ENCODE measurements around the gene NUDT5.

DNA sequence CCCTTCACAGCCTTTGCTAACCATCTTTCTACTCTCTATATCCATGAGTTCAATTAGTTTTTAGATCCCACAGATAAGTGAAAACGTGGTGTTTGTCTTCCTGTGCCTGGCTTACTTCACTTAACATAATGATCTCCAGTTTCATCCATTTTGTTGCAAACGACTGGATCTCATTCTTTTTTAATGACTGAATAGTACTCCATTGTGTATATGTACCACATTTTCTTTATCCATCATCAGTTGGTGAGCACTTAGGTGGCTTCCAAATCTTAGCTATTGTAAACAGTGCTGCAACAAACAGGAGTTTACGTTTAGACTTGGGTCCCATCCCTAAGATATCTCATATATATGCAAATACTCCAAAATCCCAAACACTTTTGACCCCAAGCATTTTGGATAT lies 9.4 kb upstream of the NUDT5 start:
- TF ChIP-seq, protein P1, sequence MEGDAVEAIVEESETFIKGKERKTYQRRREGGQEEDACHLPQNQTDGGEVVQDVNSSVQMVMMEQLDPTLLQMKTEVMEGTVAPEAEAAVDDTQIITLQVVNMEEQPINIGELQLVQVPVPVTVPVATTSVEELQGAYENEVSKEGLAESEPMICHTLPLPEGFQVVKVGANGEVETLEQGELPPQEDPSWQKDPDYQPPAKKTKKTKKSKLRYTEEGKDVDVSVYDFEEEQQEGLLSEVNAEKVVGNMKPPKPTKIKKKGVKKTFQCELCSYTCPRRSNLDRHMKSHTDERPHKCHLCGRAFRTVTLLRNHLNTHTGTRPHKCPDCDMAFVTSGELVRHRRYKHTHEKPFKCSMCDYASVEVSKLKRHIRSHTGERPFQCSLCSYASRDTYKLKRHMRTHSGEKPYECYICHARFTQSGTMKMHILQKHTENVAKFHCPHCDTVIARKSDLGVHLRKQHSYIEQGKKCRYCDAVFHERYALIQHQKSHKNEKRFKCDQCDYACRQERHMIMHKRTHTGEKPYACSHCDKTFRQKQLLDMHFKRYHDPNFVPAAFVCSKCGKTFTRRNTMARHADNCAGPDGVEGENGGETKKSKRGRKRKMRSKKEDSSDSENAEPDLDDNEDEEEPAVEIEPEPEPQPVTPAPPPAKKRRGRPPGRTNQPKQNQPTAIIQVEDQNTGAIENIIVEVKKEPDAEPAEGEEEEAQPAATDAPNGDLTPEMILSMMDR (IDR thresholded peaks at IDR 0.05), result no peak
- no peak for TF ChIP-seq POLR2A (IDR thresholded peaks at IDR 0.05)

Measured in gastroesophageal sphincter (tissue), 3 donors.